Measurements from ENCODE around the gene ZDHHC18. TPM values are rescaled to one million over a fixed set of nuclear protein-coding genes. Genes with fewer than 3 reads are reported as not detected.
A peak's percentile ranks its signal among the peaks of the same experiment; 100 is the strongest.

The ZDHHC18 gene
- total RNA-seq, 6 experiments from 2014 or later, result 19.2 to 31.6 (median 23.8) TPM

GRCh38 chr1:26824731-26825130 lies 1.8 kb upstream of the ZDHHC18 start:
- H3K4me3 Mint-ChIP-seq, result no peak overlapping the region
- no peaks in the 10 kb centered on the region for H3K36me3 Mint-ChIP-seq (ENCODE audit: low read depth)
- no peak for DNase-seq

DNA sequence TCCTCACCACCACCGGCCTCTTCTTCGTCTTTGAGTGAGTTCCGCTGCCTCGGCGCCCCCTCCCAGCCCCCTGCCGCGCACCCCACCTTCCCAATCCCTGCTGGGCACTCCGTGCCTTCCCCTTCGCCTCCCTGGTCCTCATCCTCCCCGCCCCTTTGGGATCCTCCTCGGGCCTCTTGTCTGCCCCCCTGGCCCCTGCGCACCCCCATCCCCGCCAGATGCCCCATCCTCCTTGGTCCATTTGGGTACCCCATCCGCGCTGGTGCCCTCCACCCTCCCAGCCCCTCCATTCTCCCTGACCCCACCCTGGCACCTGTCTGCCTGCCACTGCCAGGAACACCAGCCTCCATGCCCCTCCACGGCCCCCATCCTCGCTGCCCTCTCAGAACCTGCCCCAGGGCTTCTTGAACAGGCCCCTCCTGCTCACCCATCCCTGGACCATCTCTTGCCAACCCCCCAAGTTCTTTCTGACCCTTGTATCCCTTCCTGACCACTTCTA lies 667 bp downstream of the ZDHHC18 start:
- no peaks in the 10 kb centered on the region for H3K9me3 Mint-ChIP-seq
- H3K4me3 Mint-ChIP-seq, result peak overlapping the region; percentile 90
- no peak for DNase-seq
- peak overlapping the region; percentile 50 for H3K27ac Mint-ChIP-seq
- no peak for TF ChIP-seq CTCF (IDR thresholded peaks at IDR 0.05)
- peaks cover 37% of the 10 kb centered on the region for H3K4me1 Mint-ChIP-seq (ENCODE audit: low read depth)
- H3K36me3 Mint-ChIP-seq (ENCODE audit: low read depth), result peaks cover 4% of the 10 kb centered on the region; the same call in 1 of the 2 replicates
- peaks cover 1% of the 10 kb centered on the region for H3K27me3 Mint-ChIP-seq (ENCODE audit: insufficient read depth)

More at GRCh38 chr1:26824731-26825130, 1.8 kb upstream of the ZDHHC18 start:
- Mint-ChIP-seq H3K4me1 (ENCODE audit: low read depth) (peaks cover 37% of the 10 kb centered on the region), H3K27me3 (ENCODE audit: insufficient read depth) (peaks cover 3% of the 10 kb centered on the region), H3K9me3 (no peaks in the 10 kb centered on the region), H3K27ac (peak overlapping the region; percentile 24; the same call in 1 of the 2 replicates)
- no peak for TF ChIP-seq CTCF (IDR thresholded peaks at IDR 0.05)

GRCh38 chr1:26827663-26828062 lies 1.2 kb downstream of the ZDHHC18 start:
- peaks cover 1% of the 10 kb centered on the region for H3K27me3 Mint-ChIP-seq (ENCODE audit: insufficient read depth)
- DNase-seq, result no peak
- peak overlapping the region; percentile 50 for H3K27ac Mint-ChIP-seq
- peaks cover 37% of the 10 kb centered on the region for H3K4me1 Mint-ChIP-seq (ENCODE audit: low read depth)
- no peaks in the 10 kb centered on the region for H3K9me3 Mint-ChIP-seq
- peak overlapping the region; percentile 90 for H3K4me3 Mint-ChIP-seq
- H3K36me3 Mint-ChIP-seq (ENCODE audit: low read depth), result peaks cover 8% of the 10 kb centered on the region; the same call in 1 of the 2 replicates
- TF ChIP-seq CTCF (IDR thresholded peaks at IDR 0.05), result no peak

DNA sequence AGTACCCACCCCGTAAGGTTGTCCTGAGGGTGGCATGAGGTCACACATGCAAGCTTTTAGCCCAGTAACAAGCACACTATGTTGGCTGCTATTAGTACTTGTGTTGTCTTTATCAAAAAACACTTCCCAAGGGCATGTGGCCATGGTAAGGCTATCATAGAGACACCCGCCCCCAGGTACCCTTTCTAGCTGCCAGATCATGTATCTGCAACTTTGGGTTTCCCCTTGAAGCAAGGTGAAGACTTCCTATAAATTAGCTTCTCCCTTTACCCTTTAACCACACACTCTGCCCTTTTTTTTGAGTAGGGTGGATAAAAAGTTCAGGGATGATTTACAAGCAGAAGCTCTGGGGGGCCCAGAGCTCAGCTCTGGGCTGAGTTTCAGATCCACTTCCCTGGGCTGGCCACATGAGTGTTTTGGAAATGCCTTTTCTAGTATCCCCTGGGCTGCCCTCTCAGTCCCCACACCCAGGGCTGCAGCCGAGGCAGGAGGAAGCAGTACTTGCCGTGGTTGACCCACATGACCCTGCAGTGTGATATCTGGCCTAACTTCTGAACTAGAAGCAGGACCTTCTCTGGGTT lies 2.0 kb downstream of the ZDHHC18 start:
- Mint-ChIP-seq H3K9me3 (no peaks in the 10 kb centered on the region), H3K36me3 (ENCODE audit: low read depth) (peaks cover 14% of the 10 kb centered on the region), H3K4me1 (ENCODE audit: low read depth) (peaks cover 37% of the 10 kb centered on the region), H3K27ac (0 out of 2 replicates have a peak overlapping the region, but pooled peaks have one; percentile 12), H3K4me3 (peak overlapping the region; percentile 90), H3K27me3 (ENCODE audit: insufficient read depth) (peaks cover 1% of the 10 kb centered on the region; the same call in 1 of the 2 replicates)
- no peak for DNase-seq
- TF ChIP-seq CTCF (IDR thresholded peaks at IDR 0.05), result no peak

DNA sequence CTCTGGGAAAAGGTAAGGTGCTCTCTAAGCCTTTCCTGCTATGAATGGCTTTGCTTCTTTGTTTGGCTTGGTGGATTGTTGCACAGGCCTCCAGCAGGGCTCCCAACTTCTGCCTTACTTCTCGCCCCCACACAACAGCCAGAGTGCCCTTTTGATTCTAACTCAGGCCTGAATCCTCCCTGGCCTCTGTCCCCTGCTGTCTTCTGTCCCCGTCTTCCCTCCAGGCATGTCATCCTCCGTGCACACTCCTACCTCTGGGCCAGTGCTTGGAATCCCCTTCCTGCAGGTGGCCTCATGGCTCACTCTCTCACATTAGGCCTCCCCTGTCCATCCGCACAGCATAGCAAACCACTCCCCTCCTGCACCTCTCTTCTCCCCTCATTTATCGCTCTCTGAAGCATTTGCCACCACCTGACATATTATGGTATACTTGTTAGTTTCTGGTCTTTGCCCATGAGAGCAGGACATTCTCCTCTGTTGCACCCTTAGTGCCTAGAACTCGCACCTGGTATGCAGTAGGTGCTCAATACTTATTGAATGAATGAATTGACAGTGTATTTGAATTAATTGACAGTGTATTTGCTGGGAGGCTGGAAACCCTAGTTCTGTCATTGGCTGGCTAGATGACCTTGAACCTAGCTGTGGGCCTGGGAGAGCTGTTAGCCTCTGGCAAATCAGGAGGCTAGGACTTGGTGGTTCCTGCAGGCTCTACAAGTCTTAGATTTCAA lies 2.9 kb downstream of the ZDHHC18 start:
- no peak for TF ChIP-seq CTCF (IDR thresholded peaks at IDR 0.05)
- peaks cover 37% of the 10 kb centered on the region for H3K4me1 Mint-ChIP-seq (ENCODE audit: low read depth)
- no peak for DNase-seq
- H3K4me3 Mint-ChIP-seq, result peak overlapping the region; percentile 23
- no peak overlapping the region for H3K27ac Mint-ChIP-seq
- peaks cover 1% of the 10 kb centered on the region; the same call in 1 of the 2 replicates for H3K27me3 Mint-ChIP-seq (ENCODE audit: insufficient read depth)
- H3K36me3 Mint-ChIP-seq (ENCODE audit: low read depth), result peaks cover 14% of the 10 kb centered on the region
- no peaks in the 10 kb centered on the region for H3K9me3 Mint-ChIP-seq
